ENCODE measurements around the gene PRCD. TPM values are rescaled to one million over a fixed set of nuclear protein-coding genes. Genes with fewer than 3 reads are reported as not detected.
A peak's percentile ranks its signal among the peaks of the same experiment; 100 is the strongest.
"Not testable (repeated sequence)": the region's sequence is repeated elsewhere in the genome, so short reads cannot be mapped to it uniquely, and the experiment has no call there.

Gene PRCD
- total and polyA plus RNA-seq, 11 donors, result 1.1 to 7.6 (median 2.7) TPM

DNA sequence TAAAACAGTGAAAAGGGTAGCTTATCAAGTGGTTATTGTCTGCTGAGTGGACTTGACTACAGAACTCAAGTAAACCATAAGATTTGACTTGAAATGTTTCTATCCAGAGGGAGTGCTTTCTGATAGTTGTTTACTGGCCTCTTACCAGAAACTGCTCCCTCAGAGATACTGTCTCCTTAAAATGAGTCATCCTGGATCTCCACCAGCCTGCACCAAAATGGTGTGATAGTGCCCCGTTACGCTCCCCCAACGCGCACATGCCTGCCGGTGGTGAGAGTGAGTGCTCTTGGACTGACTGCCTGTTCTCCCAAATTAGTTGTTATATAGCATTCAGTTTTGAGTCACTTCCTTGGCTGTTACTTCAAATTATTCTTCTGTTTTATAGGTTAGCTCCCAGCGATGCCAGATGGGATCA lies 22.9 kb downstream of the PRCD start:
- H3K27ac ChIP-seq, result peak overlapping the region in 10 of 12 donors; percentile 6 to 84 (median 36)
- intact Hi-C loops (cut with DNase I), result loop anchor here in 3 of 10 donors (10.0 kb wide), 2 partner anchors 152 to 162 kb away; partner anchors contain the start of genes MXRA7 (in 2 of the 3), JMJD6 (in 1 of the 3) and METTL23 (in 1 of the 3)
- no peaks in the 10 kb centered on the region for H3K9me3 ChIP-seq

DNA sequence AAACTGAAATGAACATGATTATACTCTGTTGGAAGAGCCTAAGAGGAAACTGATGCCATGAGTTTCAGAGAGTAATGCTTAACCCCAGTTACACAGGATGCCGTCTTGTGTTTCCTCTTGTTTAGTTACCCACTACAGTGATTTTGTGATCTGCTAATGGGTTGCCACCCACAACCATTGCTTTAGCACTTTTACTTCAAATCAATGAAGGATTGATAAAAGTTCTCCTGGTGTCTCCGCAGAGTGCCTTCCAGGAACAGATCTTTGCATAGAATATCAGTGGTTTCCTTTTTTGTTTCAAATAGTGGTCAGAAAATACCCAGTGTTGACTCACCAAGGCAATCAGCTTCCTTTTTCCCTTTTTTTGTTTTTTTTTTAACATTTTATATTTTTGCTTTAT lies 23.5 kb downstream of the PRCD start:
- DNase-seq, ATAC-seq, H3K9me3 ChIP-seq, H3K27me3 ChIP-seq, H3K4me3 ChIP-seq: not testable (repeated sequence)
- H3K4me1 ChIP-seq, result peaks cover 5 to 62% (median 43%) of the 10 kb centered on the region in 12 donors
- WGBS, 4 donors, result 72 to 80% (median 77%) methylated on average over 2 of the region's 2 CpGs
- peaks cover 0 to 59% (median 39%) of the 10 kb centered on the region in 9 donors for H3K36me3 ChIP-seq
- H3K27ac ChIP-seq, result peak overlapping the region in 2 of 12 donors; percentile 17 to 41
- intact Hi-C loops (cut with DNase I), result loop anchor here in 3 of 10 donors (10.0 kb wide), 2 partner anchors 151 to 161 kb away; partner anchors contain the start of genes MXRA7 (in 2 of the 3), JMJD6 (in 1 of the 3) and METTL23 (in 1 of the 3)

More for the DNA sequence above, 22.9 kb downstream of the PRCD start:
- H3K27me3 ChIP-seq, result no peaks in the 10 kb centered on the region
- peak in 2 of 5 donors; percentile 57 to 59 for DNase-seq
- TF ChIP-seq, protein P1, sequence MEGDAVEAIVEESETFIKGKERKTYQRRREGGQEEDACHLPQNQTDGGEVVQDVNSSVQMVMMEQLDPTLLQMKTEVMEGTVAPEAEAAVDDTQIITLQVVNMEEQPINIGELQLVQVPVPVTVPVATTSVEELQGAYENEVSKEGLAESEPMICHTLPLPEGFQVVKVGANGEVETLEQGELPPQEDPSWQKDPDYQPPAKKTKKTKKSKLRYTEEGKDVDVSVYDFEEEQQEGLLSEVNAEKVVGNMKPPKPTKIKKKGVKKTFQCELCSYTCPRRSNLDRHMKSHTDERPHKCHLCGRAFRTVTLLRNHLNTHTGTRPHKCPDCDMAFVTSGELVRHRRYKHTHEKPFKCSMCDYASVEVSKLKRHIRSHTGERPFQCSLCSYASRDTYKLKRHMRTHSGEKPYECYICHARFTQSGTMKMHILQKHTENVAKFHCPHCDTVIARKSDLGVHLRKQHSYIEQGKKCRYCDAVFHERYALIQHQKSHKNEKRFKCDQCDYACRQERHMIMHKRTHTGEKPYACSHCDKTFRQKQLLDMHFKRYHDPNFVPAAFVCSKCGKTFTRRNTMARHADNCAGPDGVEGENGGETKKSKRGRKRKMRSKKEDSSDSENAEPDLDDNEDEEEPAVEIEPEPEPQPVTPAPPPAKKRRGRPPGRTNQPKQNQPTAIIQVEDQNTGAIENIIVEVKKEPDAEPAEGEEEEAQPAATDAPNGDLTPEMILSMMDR (IDR thresholded peaks at IDR 0.05), result no peak
- TF ChIP-seq POLR2A (IDR thresholded peaks at IDR 0.05), result no peak
- peaks cover 0 to 59% (median 39%) of the 10 kb centered on the region in 9 donors for H3K36me3 ChIP-seq
- WGBS, 4 donors, result 33 to 61% (median 47%) methylated on average over 6 of the region's 6 CpGs
- H3K4me1 ChIP-seq, result peaks cover 5 to 65% (median 43%) of the 10 kb centered on the region in 12 donors
- no peak overlapping the region for H3K4me3 ChIP-seq
- peak in 3 of 4 donors; percentile 63 to 73 (median 65) for ATAC-seq

DNA sequence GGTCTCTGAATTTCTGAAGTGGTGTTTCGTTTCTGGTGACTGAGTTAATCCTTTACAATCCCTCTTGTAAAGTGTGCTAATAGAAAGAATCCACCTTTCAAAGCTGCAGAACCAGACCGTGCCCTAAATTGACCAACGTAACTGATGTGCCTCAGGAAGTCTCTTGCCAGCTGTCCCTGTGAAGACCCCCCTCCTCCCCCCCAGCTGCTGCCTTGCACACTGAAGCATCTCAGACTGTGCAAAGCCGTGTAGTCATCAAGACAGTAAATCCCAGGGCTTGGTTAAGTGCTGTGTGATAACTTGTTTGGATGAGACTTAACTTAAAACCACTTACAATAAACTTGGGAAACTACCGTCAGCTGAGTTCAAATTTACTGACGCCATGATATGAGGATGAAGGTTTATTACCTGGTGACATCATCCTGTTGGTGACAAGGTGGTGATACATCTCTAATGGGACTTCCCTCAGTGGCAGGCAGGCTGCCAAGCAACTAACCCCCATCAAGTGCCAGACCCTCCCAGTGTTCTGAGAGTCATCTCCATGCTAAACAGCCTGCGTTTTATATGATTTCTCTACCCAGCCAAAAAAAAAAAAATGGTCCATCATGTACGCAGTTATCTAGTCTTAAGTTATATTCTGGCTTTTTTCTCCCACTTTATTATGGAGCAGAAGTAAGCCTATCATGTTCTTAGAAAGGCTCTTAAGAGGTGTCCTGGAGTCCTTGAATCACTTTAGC lies 25.3 kb downstream of the PRCD start:
- intact Hi-C loops (cut with DNase I), result loop anchor here in 4 of 10 donors (5.0 to 10.0 kb wide), 3 partner anchors 52 to 160 kb away; partner anchors contain the start of genes MXRA7 (in 2 of the 4), JMJD6 (in 1 of the 4) and METTL23 (in 1 of the 4)
- ATAC-seq, H3K27me3 ChIP-seq, H3K27ac ChIP-seq, H3K9me3 ChIP-seq, H3K4me3 ChIP-seq: not testable (repeated sequence)
- peaks cover 0 to 51% (median 30%) of the 10 kb centered on the region in 12 donors for H3K4me1 ChIP-seq
- peaks cover 0 to 54% (median 39%) of the 10 kb centered on the region in 9 donors for H3K36me3 ChIP-seq
- 65 to 72% (median 68%) methylated on average over 8 of the region's 8 CpGs for WGBS, 4 donors
- DNase-seq, result peak in 1 of 5 donors; percentile 31

DNA sequence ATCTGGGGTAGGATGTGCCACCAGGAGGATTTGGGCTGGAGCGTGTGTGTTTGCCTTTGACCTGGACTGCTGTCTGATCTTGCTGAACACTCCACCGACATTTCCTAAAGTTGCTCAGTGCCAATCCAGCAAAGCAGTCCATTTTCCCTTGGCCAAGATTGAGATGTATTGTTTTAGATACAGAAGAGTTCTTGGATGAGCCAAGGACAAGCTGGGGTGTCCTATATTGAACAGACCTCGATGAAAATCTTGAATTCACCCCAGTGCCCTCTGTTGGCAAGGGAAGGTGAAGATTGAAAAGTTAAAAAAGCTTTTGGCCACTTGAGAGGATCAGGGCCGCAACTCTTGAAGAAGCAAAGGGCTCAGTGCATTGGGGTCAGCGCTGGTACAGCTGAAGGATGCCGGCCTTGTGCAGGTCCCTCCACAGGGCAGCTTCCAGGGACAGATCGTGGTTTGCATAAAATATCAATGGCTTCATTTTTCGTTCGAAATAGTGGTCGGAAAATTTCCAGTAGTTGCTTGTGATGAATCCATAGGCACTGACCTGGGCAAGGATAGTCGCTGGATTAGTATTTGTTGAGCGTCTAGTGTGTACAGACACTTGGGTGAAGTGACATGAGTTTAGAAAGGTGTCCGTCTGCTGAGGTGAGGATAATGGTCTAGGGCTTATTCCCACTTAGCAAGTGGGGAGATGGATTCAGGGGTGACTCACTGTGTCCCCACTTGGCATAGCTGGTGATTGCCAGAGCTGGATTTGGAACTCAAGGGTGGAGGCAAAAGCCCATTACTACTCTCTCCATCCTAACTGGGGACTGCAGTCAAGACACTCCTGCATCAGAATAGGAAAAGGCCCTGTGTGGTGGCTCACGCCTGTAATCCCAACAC lies 26.1 kb downstream of the PRCD start:
- 86 to 92% (median 91%) methylated on average over 14 of the region's 14 CpGs for WGBS, 4 donors
- peaks cover 0 to 46% (median 24%) of the 10 kb centered on the region in 12 donors for H3K4me1 ChIP-seq
- ATAC-seq (no peak), DNase-seq (peak in 1 of 5 donors; percentile 15)
- peaks cover 0 to 51% (median 36%) of the 10 kb centered on the region in 9 donors for H3K36me3 ChIP-seq
- peaks cover 0 to 2% (median 0%) of the 10 kb centered on the region in 9 donors for H3K27me3 ChIP-seq
- no peak overlapping the region for H3K27ac ChIP-seq
- H3K4me3 ChIP-seq, result no peak overlapping the region
- no peak for TF ChIP-seq POLR2A (IDR thresholded peaks at IDR 0.05)
- TF ChIP-seq, protein P1 (IDR thresholded peaks at IDR 0.05), result no peak
- intact Hi-C loops (cut with DNase I), result loop anchor here in 4 of 10 donors (5.0 to 10.0 kb wide), 3 partner anchors 51 to 159 kb away; partner anchors contain the start of genes MXRA7 (in 2 of the 4), JMJD6 (in 1 of the 4) and METTL23 (in 1 of the 4)
- no peaks in the 10 kb centered on the region for H3K9me3 ChIP-seq
